Neuronal stem cell (in vitro differentiated cells): Measurements from ENCODE around the gene PKNOX2.

Experiments
- DNase-seq: peaks from one replicate; pipeline ENCODE4 v3.0.0-alpha.2; 2013; ENCODE audit warnings: low spot score
- H2AFZ ChIP-seq: one replicate; pipeline ENCODE4 v1.6.1; 2013; ENCODE audit warnings: mild to moderate bottlenecking, low read length, inconsistent platforms
- H2AK5ac ChIP-seq: 2 replicates; pipeline ENCODE4 v1.6.1; 2013; ENCODE audit warnings: low read depth, mild to moderate bottlenecking, inconsistent platforms, low read length, moderate library complexity, mixed read lengths
- H2BK120ac ChIP-seq: 2 replicates; pipeline ENCODE4 v1.6.1; 2013; ENCODE audit warnings: low read depth, mild to moderate bottlenecking, inconsistent platforms, low read length, moderate library complexity, mixed read lengths
- H2BK12ac ChIP-seq: one replicate; pipeline ENCODE4 v1.6.1; 2013; ENCODE audit warnings: low read length, inconsistent platforms
- H2BK15ac ChIP-seq: 2 replicates; pipeline ENCODE4 v1.6.1; 2013; ENCODE audit warnings: mild to moderate bottlenecking, low read length, inconsistent platforms, mixed read lengths
- H2BK5ac ChIP-seq: one replicate; pipeline ENCODE4 v1.6.1; 2013; ENCODE audit warnings: inconsistent platforms, mild to moderate bottlenecking, low read length, moderate library complexity
- H3K14ac ChIP-seq: one replicate; pipeline ENCODE4 v1.6.1; 2013; ENCODE audit warnings: low read length, inconsistent platforms
- H3K18ac ChIP-seq: 2 replicates; pipeline ENCODE4 v1.6.1; 2013; ENCODE audit warnings: low read length, inconsistent platforms
- H3K23ac ChIP-seq: 2 replicates; pipeline ENCODE4 v1.6.1; 2013; ENCODE audit warnings: low read depth, mild to moderate bottlenecking, mixed read lengths, low read length, inconsistent platforms; ENCODE audit not compliant: poor library complexity
- H3K27ac ChIP-seq: replicated peaks from 3 replicates; pipeline ENCODE4 v1.5.1; 2013; ENCODE audit warnings: low read length, inconsistent platforms
- H3K27me3 ChIP-seq, 3 experiments: 2 replicates each; pipeline ENCODE4 v1.6.1; 2013; ENCODE audit warnings: low read length in 3 of 3, mild to moderate bottlenecking in 2 of 3, inconsistent platforms in 1 of 3, low read depth in 1 of 3, mixed read lengths in 1 of 3, moderate library complexity in 1 of 3; ENCODE audit not compliant: control insufficient read depth in 3 of 3, insufficient read depth in 3 of 3
- H3K36me3 ChIP-seq, 2 donors: replicated peaks in 1 of 2; 2 replicates each; pipeline ENCODE4 v1.6.1; 2013; ENCODE audit warnings: low read length in 2 of 2; ENCODE audit not compliant: control insufficient read depth in 2 of 2, insufficient read depth in 2 of 2
- H3K4ac ChIP-seq: 2 replicates; pipeline ENCODE4 v1.6.1; 2013; ENCODE audit warnings: inconsistent platforms, mild to moderate bottlenecking, low read length, moderate library complexity
- H3K4me1 ChIP-seq, 2 donors: 1 replicate in 1 of 2; 2 replicates in 1 of 2; pipeline ENCODE4 v1.6.1; 2013; ENCODE audit warnings: low read length in 2 of 2, low read depth in 1 of 2; ENCODE audit not compliant: control insufficient read depth in 2 of 2, insufficient read depth in 1 of 2
- H3K4me2 ChIP-seq: one replicate; pipeline ENCODE4 v1.6.1; 2013; ENCODE audit warnings: mild to moderate bottlenecking, low read length, inconsistent platforms; ENCODE audit not compliant: insufficient read depth, poor library complexity, severe bottlenecking
- H3K4me3 ChIP-seq, 2 donors: 2 replicates each; pipeline ENCODE4 v1.5.1; 2013; ENCODE audit warnings: low read length in 2 of 2, mild to moderate bottlenecking in 2 of 2, inconsistent platforms in 1 of 2, moderate library complexity in 1 of 2
- H3K79me1 ChIP-seq: one replicate; pipeline ENCODE4 v1.6.1; 2013; ENCODE audit warnings: low read depth, mild to moderate bottlenecking, inconsistent platforms, low read length, moderate library complexity
- H3K9ac ChIP-seq: one replicate; pipeline ENCODE4 v1.6.1; 2013; ENCODE audit warnings: mild to moderate bottlenecking, low read depth, low read length, inconsistent platforms; ENCODE audit not compliant: poor library complexity
- H3K9me3 ChIP-seq, 2 donors: replicated peaks in 1 of 2; 2 replicates each; pipeline versions ENCODE3 to v1.6.1; 2013; ENCODE audit warnings: low read length in 2 of 2, mild to moderate bottlenecking in 2 of 2, inconsistent platforms in 1 of 2, low read depth in 1 of 2, mixed read lengths in 1 of 2, moderate library complexity in 1 of 2; ENCODE audit not compliant: control insufficient read depth in 2 of 2, insufficient read depth in 1 of 2
- H4K8ac ChIP-seq: one replicate; pipeline ENCODE4 v1.6.1; 2013; ENCODE audit warnings: low read depth, mild to moderate bottlenecking, inconsistent platforms, low read length, moderate library complexity
- H4K91ac ChIP-seq: one replicate; pipeline ENCODE4 v1.6.1; 2013; ENCODE audit warnings: low read length, low read depth, mild to moderate bottlenecking, inconsistent platforms; ENCODE audit not compliant: poor library complexity
- WGBS, 2 donors: extraction: QIAGEN DNeasy Blood & Tissue Kit; methylation state at CpG; one replicate each; pipeline ENCODE4 v1.1.7; 2013; ENCODE audit warnings: missing lambda C conversion rate in 2 of 2, mixed read lengths in 1 of 2; ENCODE audit not compliant: insufficient read length in 2 of 2, insufficient replicate concordance in 1 of 2; ENCODE audit errors: extremely low coverage in 2 of 2; 5-methylcytosine and 5-hydroxymethylcytosine counted together

The PKNOX2 gene

DNA sequence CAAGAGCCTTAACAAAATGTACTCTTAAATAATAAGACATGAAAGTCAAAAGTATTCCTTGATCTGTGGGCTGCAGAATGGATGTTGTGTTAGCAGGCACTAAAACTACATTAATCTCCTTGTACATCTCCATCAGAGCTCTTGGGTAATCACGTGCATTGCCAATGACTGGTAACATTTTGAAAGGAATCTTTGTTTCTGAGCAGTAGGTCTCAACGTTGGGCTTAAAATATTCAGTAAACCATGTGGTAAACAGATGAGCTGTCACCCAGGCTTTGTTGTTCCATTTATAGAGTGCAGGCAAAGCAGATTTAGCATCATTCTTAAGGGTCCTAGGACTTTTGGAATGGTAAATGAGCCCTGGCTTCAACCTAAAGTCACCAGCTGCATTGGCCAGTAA is 152.9 kb downstream of the PKNOX2 start:
- H3K4me3 ChIP-seq = no peak overlapping the region
- H3K23ac ChIP-seq = no peak overlapping the region
- H2BK5ac ChIP-seq = no peak overlapping the region
- no CpG with 5 or more reads among the region's 2 CpGs for WGBS, 2 donors
- H2AK5ac ChIP-seq = no peak overlapping the region
- H3K18ac ChIP-seq = no peak overlapping the region
- H3K27ac ChIP-seq = no peak overlapping the region
- DNase-seq = no peak
- H3K4me1 ChIP-seq = peaks cover 0 to 15% of the 10 kb centered on the region in 2 donors
- H3K4me2 ChIP-seq = no peak overlapping the region
- no peak overlapping the region for H2AFZ ChIP-seq
- H3K36me3 ChIP-seq = peaks cover 0 to 11% of the 10 kb centered on the region in 2 donors
- H2BK12ac ChIP-seq = no peak overlapping the region
- H2BK15ac ChIP-seq = no peak overlapping the region
- no peak overlapping the region for H2BK120ac ChIP-seq
- no peaks in the 10 kb centered on the region for H3K79me1 ChIP-seq
- no peak overlapping the region for H3K4ac ChIP-seq
- H4K91ac ChIP-seq = no peak overlapping the region
- no peak overlapping the region for H3K14ac ChIP-seq
- no peak overlapping the region for H3K9ac ChIP-seq
- H3K9me3 ChIP-seq = peaks cover 1 to 18% of the 10 kb centered on the region in 2 donors
- no peak overlapping the region for H4K8ac ChIP-seq
- no peaks in the 10 kb centered on the region for H3K27me3 ChIP-seq

DNA sequence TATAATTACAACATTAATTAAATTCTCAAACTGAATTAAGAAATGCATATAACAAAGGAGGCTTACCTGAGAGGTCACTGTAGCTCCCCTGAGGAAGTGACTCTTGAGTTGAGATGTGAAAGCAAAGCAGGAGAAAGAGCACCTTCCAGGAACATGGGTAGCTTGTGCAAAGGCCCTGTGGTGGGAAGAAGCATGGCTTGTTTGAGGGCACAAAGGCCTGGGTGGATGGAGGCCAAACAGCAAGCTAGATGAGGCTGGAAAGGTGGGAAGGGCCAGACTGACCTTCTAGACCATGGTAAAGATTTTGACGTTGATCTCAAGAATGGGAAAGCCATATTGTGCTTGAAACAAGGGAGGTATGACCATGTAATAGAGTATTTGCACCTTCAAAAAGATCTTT is 155.1 kb downstream of the PKNOX2 start:
- H3K4me1 ChIP-seq = peaks cover 0 to 7% of the 10 kb centered on the region in 2 donors
- no peak overlapping the region for H4K91ac ChIP-seq
- H2BK12ac ChIP-seq = no peak overlapping the region
- H3K4me3 ChIP-seq = no peak overlapping the region
- no peak overlapping the region for H2BK120ac ChIP-seq
- no peaks in the 10 kb centered on the region for H3K79me1 ChIP-seq
- H2BK15ac ChIP-seq = no peak overlapping the region
- H3K9ac ChIP-seq = no peak overlapping the region
- no peak overlapping the region for H2AK5ac ChIP-seq
- H3K4me2 ChIP-seq = no peak overlapping the region
- DNase-seq = no peak
- no peak overlapping the region for H2BK5ac ChIP-seq
- no peak overlapping the region for H3K23ac ChIP-seq
- no peak overlapping the region for H3K14ac ChIP-seq
- peaks cover 1 to 18% of the 10 kb centered on the region in 2 donors for H3K9me3 ChIP-seq
- WGBS, 2 donors = no CpG with 5 or more reads among the region's 1 CpG
- no peak overlapping the region for H3K18ac ChIP-seq
- no peak overlapping the region for H4K8ac ChIP-seq
- no peak overlapping the region for H3K27ac ChIP-seq
- H3K4ac ChIP-seq = no peak overlapping the region
- H3K36me3 ChIP-seq = peaks cover 0 to 16% of the 10 kb centered on the region in 2 donors
- H3K27me3 ChIP-seq = no peaks in the 10 kb centered on the region
- no peak overlapping the region for H2AFZ ChIP-seq

DNA sequence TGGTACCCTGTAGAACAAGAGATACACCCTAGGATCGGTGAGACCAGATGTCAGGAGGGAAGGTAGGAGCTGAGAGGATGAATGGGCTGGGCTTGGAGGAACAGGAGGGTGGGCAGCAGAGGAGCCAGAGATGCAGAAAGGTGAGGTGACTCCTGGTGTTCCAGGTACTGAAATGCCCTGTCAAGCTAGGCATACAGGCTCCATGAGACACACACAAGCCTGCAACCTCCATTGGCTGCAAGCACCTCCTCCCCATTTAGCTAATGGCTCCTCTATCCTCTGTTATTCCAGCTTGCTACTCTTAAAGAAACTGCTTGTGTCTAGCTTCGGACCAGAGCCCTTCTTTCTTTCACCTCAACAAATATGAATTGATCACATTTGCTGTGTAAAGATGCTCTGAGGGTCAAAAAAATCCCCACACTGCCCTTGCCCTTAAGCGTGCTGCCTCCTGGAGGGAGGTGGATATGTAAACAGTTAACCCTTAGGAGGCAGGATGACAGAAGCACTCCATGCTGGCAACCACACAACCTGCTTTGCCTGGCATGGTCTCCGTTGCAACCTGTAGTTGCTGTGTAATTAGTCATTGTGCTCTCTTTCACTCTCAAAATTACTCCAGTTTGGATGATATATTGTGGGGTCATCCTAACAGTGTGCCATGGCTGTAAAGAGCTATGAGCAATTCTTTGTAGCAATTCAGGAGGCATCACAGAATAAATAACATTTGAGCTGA is 156.0 kb downstream of the PKNOX2 start:
- H3K79me1 ChIP-seq = no peaks in the 10 kb centered on the region
- no peak overlapping the region for H2BK5ac ChIP-seq
- no peak overlapping the region for H3K18ac ChIP-seq
- no peak overlapping the region for H4K91ac ChIP-seq
- peaks cover 0 to 21% of the 10 kb centered on the region in 2 donors for H3K36me3 ChIP-seq
- no peak overlapping the region for H2AK5ac ChIP-seq
- no peak overlapping the region for H3K14ac ChIP-seq
- H3K4ac ChIP-seq = no peak overlapping the region
- no peak overlapping the region for H3K4me3 ChIP-seq
- no peak overlapping the region for H2AFZ ChIP-seq
- no peak overlapping the region for H3K4me2 ChIP-seq
- H3K9ac ChIP-seq = no peak overlapping the region
- H3K9me3 ChIP-seq = peaks cover 1 to 18% of the 10 kb centered on the region in 2 donors
- H2BK120ac ChIP-seq = no peak overlapping the region
- WGBS, 2 donors = no CpG with 5 or more reads among the region's 4 CpGs
- no peak overlapping the region for H3K27ac ChIP-seq
- no peak overlapping the region for H3K23ac ChIP-seq
- H4K8ac ChIP-seq = no peak overlapping the region
- no peaks in the 10 kb centered on the region for H3K27me3 ChIP-seq
- H3K4me1 ChIP-seq = peaks cover 0 to under 1% of the 10 kb centered on the region in 2 donors
- no peak overlapping the region for H2BK12ac ChIP-seq
- no peak overlapping the region for H2BK15ac ChIP-seq
- DNase-seq = no peak

DNA sequence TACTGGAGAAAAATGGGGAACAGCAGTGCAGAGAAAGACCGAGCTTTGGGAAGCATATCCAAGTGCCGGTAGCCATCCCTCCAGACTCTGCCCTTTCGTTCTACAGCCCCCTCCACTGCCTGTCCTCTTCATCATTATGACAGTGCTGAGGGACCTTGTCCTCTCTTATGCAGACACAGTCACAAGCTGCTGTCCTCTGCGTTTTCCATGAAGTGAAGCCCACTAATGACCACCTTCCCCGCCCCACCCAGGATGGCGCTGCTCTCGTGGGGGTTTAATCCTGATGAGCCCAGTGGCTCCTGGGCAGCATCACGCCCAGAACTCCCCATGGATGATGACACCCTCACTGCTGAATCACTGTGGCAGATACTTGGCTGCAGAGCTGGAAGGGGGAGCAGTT is 157.7 kb downstream of the PKNOX2 start:
- no peak for DNase-seq
- Histone ChIP-seq H3K4me2 (no peak overlapping the region), H3K4ac (no peak overlapping the region), H2BK5ac (no peak overlapping the region), H2BK120ac (no peak overlapping the region), H3K14ac (no peak overlapping the region), H3K23ac (no peak overlapping the region), H3K27ac (no peak overlapping the region), H3K9ac (no peak overlapping the region), H3K79me1 (no peaks in the 10 kb centered on the region), H3K9me3 (peaks cover 0 to 12% of the 10 kb centered on the region in 2 donors), H3K27me3 (no peaks in the 10 kb centered on the region), H3K18ac (no peak overlapping the region), H3K4me1 (peaks cover 3% of the 10 kb centered on the region in 2 donors), H2AFZ (no peak overlapping the region), H3K4me3 (no peak overlapping the region), H4K91ac (no peak overlapping the region), H2BK15ac (no peak overlapping the region), H2BK12ac (no peak overlapping the region), H2AK5ac (no peak overlapping the region), H3K36me3 (peaks cover 0 to 19% of the 10 kb centered on the region in 2 donors), H4K8ac (no peak overlapping the region)
- WGBS, 2 donors = no CpG with 5 or more reads among the region's 8 CpGs
